Measurements from ENCODE around the gene GRK4. TPM values are rescaled to one million over a fixed set of nuclear protein-coding genes. Genes with fewer than 3 reads are reported as not detected.

GRK4 gene
- total and polyA plus RNA-seq, 2 of the 4 experiments (the other 2 are of a cell fraction) = 1.6 to 2.2 TPM

DNA sequence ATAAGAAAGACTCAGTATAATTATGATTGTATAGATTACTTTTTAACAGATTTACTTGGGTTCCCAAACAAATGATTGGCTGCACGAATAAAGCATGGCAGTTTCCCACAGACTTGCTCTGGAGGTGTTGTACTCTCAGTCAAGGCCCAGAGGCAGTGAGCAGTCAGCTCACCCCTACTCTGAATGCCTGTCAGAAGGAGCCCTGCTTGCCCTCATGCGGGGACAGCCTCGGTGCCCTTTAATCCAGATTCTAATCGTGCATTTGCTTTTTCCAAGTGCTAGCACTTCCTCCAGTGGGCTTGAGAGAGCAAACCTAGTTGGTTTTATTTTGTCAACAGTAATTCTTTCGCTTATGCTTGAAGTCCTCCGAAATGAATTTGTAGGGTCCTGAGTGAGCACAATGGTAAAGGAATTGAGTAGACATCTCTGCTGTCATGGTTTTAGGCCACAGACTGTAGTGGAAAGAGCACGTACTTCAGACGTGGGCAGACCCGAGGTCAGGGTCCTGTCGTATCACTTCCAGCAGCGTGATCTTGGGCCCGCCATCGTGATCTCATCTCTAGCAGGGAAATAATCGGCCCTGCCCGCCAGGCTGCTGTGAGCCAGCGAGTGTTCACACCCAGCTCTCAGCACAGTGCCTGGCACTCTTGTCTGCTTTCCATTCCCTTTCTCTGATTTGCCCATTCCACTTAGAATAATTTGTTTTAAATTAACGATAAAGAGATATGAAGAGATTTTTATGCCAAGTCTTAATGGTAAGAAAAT, 48.3 kb downstream of the GRK4 start:
- no peak overlapping the region; the same call in 1 of the 2 replicates for H2BK120ac ChIP-seq (ENCODE audit: low read depth, low read length)
- H2BK5ac ChIP-seq (ENCODE audit: low read depth, low read length, poor library complexity, severe bottlenecking) = no peak overlapping the region
- peaks cover 6% of the 10 kb centered on the region; the same call in 1 of the 2 replicates for H3K9me1 ChIP-seq (ENCODE audit: insufficient read depth, low read length)
- peak overlapping the region; percentile 27; the same call in 1 of the 2 replicates for H3K14ac ChIP-seq (replicated peaks; ENCODE audit: low read depth, low read length)
- 0 out of 2 replicates have a peak overlapping the region, but pooled peaks have one; percentile 20 for H3K18ac ChIP-seq (ENCODE audit: low read depth, low read length)
- H3K4me1 ChIP-seq (ENCODE audit: control insufficient read depth, insufficient read depth, low read length) = peaks cover 4% of the 10 kb centered on the region
- dilution Hi-C loops (cut with HindIII; ENCODE audit: low sequenced_read_pairs, unreplicated experiment) = no loop called here
- no peak overlapping the region; the same call in 2 of the 3 replicates for H2BK15ac ChIP-seq (ENCODE audit: low read depth, low read length)
- peak; percentile 21; the same call in 1 of the 2 replicates for ATAC-seq (ENCODE audit: low read depth)
- no peak overlapping the region for H3K4me3 ChIP-seq (ENCODE audit: insufficient read depth, low read depth, low read length)
- peak overlapping the region; percentile 33; the same call in 1 of the 2 replicates for H3K23ac ChIP-seq (ENCODE audit: low read depth, low read length)
- H3K9ac ChIP-seq (ENCODE audit: low read depth, low read length) = no peak overlapping the region
- H3K27me3 ChIP-seq (ENCODE audit: control insufficient read depth, insufficient read depth, low read length) = no peaks in the 10 kb centered on the region; the same call in 1 of the 2 replicates
- H2BK20ac ChIP-seq (ENCODE audit: low read depth, low read length) = no peak overlapping the region; the same call in 1 of the 2 replicates
- H2AK5ac ChIP-seq (ENCODE audit: low read depth, low read length) = peak overlapping the region; percentile 70; the same call in 1 of the 2 replicates
- H3K4ac ChIP-seq (ENCODE audit: low read depth, low read length) = peak overlapping the region; percentile 15; the same call in 1 of the 2 replicates
- POLR2A ChIA-PET (ENCODE audit: unreplicated experiment) = no interaction called here
- TF ChIP-seq FOS (IDR thresholded peaks at IDR 0.05; ENCODE audit: low read depth, low read length) (no peak), NFE2L2 (IDR thresholded peaks at IDR 0.05; ENCODE audit: low read depth, low read length) (no peak)
- H3K9me3 ChIP-seq (ENCODE audit: control insufficient read depth, insufficient read depth, low read length) = no peaks in the 10 kb centered on the region
- H3K56ac ChIP-seq (ENCODE audit: extremely low read depth, insufficient read depth, low read length) = no peak overlapping the region
- H4K5ac ChIP-seq (ENCODE audit: low read depth, low read length) = no peak overlapping the region
- H2AK9ac ChIP-seq (replicated peaks; ENCODE audit: low read depth, low read length, poor library complexity) = peak overlapping the region; percentile 61
- in situ Hi-C loops (cut with MboI; ENCODE audit: low sequenced_read_pairs) = no loop called here
- CTCF ChIA-PET = no interaction called here
- no peaks in the 10 kb centered on the region for H4K20me1 ChIP-seq (ENCODE audit: insufficient read depth, low read length)
- no peaks in the 10 kb centered on the region for H3K36me3 ChIP-seq (ENCODE audit: control insufficient read depth, insufficient read depth, low read length)
- WGBS, 2 experiments (ENCODE audit: extremely low coverage in 2 of 2, insufficient read length in 1 of 2) = 89% methylated on average over 7 of the region's 17 CpGs; no CpG with 5 or more reads in 1 of the 2 experiments
- peak overlapping the region; percentile 80 for H2AFZ ChIP-seq (replicated peaks; ENCODE audit: low read length, poor library complexity)
- no peak overlapping the region for H3K27ac ChIP-seq (ENCODE audit: insufficient read depth, low read length)
- no peak for DNase-seq
- H4K91ac ChIP-seq (ENCODE audit: insufficient read depth, low read depth, low read length) = no peak overlapping the region
- H4K8ac ChIP-seq (ENCODE audit: low read depth in 2 of 2, low read length in 2 of 2) = peak overlapping the region in 1 of 2 experiments; percentile 32; a peak in 1 of 4 replicates
- H3K4me2 ChIP-seq (ENCODE audit: low read depth, low read length) = no peak overlapping the region
- intact Hi-C loops (cut with micrococcal nuclease) = no loop called here
- no TSS peak for BruUV-seq (replicated peaks)
- H3K79me1 ChIP-seq (ENCODE audit: low read depth in 1 of 2, low read length in 2 of 2) = no peaks in the 10 kb centered on the region
